Hematopoietic multipotent progenitor cell treated with erythropoietin and hydrocortisone succinate and interleukin-3 and kit ligand, for 8 days (in vitro differentiated cells): ENCODE measurements around the gene ADRB2.

Experiments used
- DNase-seq: peaks from one replicate; pipeline ENCODE4 v3.0.0-alpha.2; 2015

The ADRB2 gene

DNA sequence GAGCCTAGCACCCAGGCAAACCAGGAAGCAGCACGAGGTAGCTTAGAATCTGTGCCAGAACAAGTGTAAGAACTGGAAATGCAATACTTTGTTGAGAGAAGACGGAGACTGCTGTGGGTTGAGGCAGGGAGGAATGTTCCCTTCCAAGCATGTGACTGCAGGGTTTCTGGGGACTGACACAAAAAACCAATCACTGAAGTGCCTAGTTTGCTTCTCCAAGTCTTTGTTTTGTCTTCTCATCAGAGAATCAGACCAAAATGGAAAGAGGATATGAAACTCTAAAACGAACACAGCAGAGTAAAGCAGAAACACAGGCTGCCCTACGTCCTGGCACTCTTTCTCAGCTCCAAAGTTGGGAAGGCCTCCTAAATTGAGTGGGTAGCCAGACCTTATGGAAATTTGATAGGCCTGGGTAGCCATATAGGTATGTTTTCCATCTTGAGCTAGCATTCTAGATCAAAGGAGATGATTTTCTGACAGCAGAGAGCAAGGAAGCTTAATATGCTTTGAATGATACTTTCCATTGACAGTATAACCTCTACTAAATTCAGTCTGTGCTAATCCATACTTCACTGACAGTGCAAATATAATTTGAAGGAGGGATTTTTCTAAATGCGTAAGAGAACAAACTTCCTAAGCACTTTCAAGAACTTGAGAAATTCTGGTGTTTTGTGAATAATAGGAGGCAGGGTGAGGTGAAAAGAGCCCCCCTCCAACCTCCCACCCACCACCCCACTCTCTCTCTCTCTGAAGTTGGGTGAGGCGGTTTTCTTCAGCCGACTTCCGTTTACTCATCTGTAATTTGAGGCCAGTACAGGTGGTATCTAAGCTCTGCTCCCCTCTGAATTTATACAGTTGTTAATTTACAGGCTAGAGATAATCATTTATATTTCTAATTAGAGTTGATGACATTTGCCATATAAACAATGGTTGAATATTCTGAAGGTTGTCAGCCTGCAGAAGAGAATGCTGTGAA lies 5.5 kb downstream of the ADRB2 start:
- DNase-seq, result no peak

DNA sequence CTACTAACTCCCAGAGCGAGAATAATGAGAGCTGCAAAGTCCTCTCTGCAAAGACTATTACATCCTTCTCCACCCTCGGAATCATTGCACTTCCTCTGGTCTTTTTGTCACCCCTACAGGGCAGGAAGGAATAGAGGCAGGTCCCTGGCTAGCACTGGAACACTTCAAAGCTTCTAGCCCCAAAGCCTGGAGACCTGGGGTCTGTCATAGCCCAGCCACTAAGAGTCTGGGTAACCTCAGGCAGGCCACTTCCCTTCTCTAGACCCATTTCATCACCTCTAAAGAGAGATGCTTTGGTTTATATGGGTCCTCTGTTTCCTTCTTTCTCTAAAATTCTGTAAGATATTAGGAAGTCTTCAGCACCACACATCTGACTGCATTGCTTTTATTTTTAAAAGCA lies 6.7 kb downstream of the ADRB2 start:
- DNase-seq, result no peak

DNA sequence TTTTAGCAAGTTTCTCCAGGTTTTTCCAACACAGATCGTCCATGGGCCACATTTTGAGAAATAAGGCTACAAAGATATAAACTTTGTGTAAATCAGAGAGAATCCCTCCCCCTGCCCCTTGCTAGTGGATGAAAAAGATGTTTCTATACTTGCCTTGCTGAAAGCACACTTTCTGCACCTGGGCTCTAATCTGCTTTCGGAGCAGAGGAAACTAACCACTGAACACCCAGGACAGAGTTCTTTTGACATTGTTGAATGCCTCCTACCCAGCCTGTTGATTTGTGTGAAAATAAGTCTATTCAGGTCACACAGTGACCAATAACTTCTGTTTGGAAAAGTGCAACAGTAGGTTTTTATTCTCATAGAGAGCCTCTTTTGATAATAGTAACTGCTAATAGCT lies 7.5 kb downstream of the ADRB2 start:
- no peak for DNase-seq

DNA sequence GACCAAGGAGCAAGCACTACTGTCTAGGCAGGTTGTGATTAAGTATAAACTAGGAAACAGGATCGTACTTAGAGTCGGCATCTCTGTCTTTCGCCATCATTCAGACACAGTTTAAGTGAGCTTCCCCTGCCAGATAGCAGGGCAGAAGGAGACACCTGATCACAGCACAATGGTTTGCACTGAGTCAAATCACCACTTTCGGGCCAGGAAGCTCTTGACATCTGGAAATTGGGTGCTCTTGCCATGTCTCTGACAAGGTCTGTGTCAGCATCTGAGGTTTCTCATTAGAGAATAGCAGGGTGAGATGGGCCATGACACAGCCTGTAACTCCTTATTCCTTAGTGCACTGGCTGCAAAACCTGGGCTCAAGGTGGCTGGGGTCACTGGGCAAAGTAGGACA lies 8.3 kb downstream of the ADRB2 start:
- DNase-seq, result no peak

DNA sequence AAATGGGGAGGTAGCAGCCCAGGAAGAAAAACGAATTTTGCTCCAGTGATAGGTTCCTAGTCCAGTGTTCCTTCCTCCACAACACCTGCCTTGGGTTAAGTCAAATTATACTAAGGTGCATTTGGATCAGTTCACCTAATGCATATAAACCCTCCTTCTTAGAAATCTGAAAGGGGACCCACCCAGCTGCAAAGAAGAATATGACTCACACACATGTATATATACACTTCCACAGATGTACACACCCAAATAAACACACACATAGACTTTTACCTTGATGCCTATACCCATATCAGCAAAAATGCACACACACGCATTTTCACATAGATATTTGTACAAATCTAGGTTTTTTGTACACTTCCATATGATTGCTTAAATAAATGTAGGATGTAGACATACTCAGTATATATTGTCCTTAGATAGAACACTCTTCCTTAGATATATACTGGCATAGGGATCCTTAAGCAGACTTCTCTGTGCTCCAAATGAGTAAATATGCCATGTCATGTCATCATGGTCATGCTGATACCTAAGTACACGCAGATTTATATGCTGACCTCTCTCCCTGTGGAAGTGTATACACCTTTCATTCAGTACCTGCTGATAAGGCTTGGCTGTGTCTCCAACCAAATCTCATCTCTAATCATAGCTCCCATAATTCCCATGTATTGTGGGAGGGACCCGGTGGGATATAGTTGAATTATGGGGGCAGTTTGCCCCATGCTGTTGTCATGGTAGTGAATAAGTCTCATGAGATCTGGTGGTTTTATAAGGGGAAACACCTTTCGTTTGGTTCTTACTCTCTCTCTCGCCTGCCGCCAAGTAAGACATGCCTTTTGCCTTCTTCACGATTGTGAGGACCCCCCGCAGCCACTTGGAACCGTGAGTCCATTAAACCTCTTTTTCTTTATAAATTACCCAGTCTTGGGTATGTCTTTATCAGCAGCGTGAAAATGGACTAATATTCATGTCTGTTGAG lies 10.2 kb downstream of the ADRB2 start:
- DNase-seq, result no peak

DNA sequence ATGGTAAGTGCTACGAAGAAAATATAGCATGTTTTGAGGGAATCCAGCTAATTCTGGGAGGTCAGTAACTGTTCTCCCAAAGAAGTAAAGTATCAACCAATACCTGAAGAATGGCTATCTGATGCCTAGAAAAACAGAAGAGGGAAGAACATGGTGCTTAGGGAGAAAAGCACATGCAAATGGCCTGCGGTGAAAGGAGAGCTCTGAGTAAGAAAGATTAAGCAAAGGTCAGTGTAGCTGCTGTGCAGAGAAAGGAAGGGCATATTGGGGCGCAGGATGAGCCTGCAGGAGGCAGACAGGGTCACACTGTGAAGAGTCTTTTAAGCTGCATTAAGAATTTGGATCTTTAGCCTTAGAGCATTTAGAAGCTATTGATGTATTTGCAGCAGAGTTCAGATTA lies 11.0 kb downstream of the ADRB2 start:
- DNase-seq, result no peak

DNA sequence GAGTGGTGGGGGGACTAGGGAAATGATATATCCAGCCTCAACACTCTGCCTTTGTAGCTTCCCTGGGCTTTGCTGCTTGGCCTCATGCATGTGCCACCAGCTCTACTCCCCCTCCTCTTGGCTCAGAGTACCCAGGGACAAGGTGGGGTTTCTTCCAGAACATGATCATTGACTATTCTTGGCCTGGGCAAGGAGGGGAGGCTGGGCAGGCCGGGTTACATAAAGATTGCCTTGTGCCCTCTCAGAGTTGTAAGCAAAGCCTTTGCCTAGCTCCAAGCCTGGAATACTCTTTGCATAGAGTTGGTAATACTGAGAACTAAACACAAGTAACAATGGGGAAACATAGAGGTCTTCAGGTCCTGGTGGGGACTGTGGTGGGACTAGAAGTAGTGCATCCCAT lies 11.9 kb downstream of the ADRB2 start:
- no peak for DNase-seq

DNA sequence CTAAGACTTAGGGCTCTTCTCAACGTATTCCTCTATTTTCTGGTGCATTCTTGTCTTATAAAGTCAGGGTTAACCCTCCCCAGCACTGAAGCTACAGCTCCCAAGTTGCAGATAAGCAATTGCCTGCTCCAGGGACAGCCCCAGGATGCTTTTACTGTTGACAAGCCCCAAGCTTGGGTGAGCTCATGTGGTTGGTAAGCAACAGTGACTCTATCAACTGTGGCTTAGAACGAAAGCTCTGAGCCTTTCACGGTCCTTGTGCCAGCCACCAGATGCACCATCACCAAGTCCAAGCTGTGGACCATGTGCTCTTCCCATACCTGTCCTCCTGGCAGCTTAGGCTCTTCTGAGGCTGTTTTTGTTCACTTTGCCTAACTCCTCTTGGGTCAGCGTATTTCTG lies 13.5 kb downstream of the ADRB2 start:
- no peak for DNase-seq

DNA sequence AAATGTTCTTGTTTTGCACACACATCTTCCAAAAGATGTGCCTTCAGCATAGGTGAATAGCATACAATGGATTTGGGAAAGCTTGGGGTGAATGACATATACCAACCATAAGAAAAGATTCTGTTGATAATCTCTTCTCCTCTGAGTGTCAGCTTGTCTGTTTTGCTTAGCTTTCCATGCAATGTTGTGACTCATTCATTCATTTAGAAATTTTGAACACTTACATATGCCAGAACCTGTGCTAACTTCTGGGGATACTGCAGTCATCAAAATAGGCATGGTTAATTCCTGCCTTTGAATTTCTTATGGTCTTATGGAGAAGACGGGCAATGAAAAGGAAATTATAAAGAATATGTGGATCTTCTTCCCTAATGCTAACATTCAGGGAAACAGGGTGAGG lies 14.1 kb downstream of the ADRB2 start:
- no peak for DNase-seq

DNA sequence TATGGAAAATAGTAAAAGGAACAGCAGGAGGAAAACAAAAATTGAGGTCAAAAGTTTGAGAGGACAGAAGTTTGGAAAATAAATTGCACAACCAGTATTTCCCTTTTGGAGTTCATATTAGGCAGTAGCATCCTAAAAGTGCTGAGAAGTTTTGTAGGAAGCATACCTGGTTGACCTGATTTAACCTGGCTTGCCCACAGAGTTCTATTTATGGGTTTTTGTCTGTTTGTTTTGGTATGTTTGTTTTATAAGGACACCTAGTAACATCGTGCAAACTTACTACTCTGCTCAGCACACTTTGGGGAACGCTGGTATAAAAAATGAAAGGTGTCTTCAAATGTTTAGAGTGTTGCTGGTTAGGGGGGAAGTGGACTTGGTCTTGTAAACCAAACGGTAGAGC lies 15.1 kb downstream of the ADRB2 start:
- no peak for DNase-seq

DNA sequence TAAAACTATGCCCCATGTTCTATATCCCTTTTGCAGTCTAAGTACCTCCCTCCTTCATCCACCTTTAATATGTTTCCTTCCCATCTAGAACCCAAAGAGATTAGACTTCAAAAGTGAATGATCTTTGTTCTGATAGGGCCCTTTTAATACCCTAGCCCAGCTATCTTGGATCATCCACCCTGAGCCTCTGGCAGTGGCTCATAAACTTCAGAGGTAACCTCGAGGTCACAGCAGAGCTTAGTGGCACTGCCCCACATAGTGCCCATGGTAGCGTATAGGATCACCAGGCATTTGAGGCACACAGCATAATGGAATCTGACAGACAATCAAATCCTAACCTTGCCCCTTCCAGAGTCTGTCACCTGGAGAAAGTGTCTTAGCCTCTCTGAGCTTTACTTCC lies 15.8 kb downstream of the ADRB2 start:
- DNase-seq, result no peak

DNA sequence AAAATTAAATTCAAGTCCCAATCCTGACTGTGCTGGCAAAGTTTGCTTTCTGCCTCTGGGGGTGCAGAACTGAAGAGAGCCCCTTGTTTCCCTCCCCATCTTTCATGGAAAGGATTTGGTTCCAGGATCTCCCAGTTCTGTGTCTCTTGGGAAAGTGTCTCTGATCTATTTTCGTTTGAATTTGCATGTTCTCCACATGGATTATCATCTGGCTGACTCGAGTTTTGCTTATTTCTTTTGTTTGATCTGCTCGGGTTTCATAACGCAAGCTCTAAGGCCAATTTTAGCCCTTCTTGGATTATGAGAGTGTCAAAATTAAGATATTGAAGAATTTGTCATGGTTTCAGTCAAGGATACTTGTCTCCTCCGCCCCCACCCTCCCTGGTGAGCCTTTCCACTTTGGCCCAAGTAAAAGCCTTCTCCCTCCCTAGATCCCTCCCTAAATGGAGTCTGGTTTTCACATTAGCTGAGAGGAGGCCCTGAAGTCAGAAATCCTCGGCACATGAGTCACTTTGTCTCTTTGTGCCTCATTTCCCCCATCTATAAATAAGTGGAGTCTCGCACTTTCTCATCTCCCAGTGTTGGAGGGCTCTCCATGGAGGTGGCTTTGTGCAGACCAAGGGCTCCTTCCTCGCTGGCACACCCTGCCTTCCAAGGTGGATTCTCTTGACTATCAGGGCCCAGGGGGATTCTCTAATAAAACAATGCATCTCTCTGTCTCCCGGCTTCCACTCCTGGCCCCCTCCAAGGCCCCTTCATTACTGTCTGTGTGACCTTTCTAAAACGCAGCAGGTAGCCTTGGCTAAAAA lies 17.3 kb downstream of the ADRB2 start:
- no peak for DNase-seq

DNA sequence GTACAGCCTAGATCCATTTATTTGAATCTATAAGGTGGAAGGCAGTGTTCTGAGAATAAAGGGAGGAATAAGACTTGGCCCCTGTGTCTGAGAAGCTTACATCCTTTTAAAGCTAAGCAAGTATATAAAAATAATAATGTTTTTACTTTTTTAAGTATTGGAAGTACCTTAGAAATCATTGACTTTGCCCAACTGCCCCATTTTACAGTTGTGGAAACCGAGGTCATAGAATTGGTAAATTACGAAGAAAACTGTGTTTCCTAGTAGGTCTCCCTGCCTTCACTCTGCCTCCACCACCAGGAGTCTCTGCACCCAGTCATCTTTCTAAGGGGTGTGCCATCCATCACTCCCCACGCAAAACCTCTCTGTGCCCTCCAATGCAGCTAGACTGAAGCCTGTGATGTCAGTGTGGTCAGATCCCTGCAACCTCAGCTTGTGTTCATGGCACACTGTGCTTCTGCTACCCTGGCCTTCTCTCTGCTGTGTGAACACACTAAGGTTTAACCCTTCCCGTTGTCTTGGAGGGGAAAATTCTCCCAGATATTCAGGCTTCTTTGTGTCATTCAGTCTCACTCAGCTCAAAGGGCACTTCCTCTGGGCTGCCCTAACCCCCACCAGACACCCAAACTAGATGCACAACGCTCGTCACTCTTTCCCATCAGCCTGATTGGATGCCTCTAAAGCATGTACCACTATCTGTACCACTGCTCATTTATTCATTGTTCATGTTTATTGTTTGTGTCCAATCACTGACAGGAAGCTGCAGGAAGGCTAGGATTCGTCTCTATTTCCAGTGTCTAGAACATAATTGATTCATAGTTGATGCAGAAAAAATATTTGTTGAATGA lies 18.2 kb downstream of the ADRB2 start:
- no peak for DNase-seq

DNA sequence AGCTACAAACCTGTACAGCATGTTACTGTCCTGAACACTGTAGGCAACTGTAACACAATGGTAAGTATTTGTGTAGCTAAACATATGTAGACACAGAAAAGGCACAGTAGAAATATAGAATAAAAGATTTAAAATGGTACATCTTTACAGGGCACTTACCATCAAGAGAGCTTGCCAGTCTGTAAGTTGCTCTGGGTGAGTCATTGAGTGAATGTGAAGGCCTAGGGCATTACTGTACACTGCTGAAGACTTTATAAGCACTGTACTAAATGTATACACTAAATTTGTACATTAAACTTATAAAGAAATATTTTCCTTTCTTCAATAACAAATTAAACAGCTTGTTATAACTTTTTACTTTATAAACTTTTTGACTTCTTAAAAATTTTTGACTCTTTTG lies 20.5 kb downstream of the ADRB2 start:
- no peak for DNase-seq

DNA sequence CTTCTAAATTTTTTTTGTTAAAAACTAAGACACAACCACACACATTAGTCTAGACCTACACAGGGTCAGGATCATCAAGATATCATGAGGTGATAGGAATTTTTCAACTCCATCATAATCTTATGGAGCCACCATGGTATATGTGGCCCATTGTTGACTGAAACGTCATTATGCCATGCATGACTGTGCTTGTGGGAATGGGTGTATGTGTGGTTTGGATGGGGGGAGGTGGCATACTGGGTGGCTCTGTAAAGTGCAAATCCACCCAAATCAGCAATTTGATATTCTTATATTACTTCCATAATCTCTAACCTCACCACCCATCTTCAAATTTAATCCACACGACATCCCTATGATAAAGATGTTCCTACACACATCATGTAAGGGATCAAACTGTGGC lies 21.0 kb downstream of the ADRB2 start:
- no peak for DNase-seq

DNA sequence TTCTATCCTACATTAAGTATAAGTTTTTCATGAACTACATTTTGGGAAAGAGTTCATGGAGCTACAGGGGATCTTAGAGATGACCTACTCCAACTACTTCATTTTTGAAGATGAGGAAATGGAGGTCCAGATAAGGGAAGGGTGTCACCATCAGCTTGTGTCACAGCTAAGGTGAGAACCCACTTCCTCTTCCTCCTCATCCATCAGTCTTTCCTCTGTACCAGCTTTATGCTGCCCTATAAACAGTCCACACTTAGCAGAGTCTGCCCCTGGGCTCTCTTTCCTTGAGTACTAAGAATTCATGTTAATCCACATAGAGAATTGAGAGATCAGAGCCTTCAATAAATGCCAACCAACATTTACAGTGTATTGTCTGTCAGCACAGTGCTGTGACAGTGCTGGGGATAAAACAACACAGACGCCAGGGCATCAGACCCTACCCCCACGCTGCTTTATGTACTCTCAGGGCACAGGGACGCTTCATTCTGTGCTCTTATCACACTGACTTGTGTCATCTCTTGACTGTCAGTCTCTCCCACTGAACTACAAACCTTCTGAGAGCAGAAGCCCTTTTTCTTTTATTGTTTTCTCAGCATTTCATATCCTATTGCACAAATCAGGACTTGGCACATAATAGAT lies 22.1 kb downstream of the ADRB2 start:
- no peak for DNase-seq

DNA sequence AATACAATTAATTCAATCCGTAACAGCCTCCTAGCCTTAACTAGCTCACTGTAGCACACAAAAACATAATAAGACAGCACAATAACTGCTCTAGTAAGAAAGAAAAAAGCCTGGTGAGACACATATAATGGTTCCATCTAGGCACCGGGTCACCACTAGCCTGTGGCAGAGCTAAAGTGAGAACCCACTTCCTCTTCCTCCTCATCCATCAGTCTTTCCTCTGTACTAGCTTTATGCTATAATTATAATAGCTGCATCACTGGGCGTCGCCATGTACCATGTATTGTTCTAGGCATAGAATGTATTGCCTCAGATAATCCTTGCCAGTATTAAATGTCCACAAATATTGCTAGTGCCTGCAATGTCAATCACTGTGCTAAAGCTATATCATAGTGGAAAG lies 23.1 kb downstream of the ADRB2 start:
- peak; percentile 7 for DNase-seq

DNA sequence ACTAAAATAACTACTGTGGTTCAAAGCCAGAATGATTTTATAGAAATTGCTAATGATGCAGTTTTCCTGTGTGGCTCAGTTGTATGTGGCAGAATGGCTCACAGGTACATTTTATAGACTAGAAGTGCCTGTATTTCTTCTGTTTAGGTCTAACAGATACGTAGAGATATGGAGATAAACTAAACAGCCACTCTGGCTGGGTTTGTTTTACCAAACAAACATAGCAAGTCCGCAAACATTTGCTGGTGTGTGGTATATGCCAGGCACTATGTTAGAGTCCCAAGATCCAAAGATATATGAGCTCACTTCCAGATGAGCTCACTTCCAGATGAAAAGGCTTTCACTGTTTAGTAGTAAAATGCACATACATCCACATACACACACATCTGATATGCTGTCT lies 24.4 kb downstream of the ADRB2 start:
- DNase-seq, result no peak

DNA sequence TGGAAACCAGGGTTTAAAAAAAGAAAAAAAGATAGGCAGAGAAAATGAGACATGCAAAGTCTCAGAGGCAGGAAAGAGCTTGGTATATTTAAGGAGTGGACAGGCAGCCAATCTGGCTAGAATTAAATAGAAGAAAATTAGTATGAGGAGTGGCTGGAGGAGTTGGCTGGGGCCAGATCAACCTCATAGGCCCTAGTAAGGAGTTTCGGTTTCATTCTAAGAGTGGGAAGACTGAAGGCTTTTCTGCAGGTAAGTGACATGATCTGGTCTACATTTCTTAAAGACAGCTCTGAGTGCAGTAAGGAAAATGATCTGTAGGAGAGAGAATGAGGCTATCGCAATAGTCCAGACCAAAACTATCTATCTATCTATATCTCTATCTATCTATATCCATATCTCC lies 27.5 kb downstream of the ADRB2 start:
- DNase-seq, result no peak

DNA sequence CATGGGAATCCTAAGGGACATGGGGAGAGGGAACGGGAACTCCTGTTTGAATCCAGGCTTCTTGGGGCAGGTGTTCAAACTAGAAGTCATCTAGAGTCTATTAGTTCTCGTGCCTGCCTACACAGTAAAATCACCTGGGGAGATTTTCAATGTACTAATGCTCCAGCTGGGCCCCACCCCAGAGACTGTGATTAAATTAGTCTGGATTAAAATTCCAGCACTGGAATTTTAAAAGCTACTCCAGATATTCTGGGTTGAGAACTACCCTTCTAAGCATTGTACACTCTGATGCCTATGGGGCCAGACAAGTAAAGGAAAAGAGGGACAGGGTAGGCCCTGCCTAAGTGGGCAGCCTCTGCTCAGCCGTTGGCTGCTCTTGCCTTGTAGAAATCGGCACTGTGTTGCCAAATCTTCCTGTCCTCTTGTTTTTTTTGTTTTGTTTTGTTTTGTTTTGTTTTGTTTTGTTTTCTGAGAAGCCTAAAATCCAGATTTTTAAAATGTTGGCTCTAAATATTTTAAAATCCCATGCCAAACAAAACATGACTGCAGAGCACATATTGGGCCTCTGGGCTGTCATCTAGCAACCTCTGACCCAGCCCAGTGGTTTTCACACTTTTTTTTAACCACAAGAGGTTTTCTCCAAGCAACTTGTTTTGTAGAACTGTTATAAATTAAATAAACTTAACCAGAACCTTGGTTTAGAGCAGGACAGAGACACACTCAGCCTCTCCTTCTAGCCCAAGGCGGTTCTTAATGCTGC lies 29.0 kb downstream of the ADRB2 start:
- no peak for DNase-seq

DNA sequence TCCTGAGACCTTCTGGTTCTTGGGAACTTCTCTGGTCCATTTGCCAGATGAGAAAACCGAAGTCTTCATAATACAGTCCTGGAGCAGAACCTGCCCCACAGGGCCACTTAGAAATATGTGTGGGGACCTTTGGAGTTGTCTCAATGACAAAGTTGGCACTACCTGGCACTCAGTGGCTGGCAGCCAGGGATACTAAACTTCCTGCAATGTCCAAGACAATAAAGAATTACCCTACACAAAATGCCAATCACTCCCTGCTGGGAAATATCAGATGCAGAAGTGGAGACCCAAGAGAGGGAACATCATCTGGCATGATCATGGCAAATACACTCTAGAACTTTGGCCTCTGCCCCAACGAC lies 29.6 kb downstream of the ADRB2 start:
- DNase-seq, result no peak
